GM21526 (cell line): Measurements from ENCODE around the gene MBOAT7.

Experiments
- ATAC-seq: cut with Tn5 transposase; IDR thresholded peaks from one replicate; pipeline ENCODE4 v1.9.1; 2021; ENCODE audit warnings: moderate library complexity; ENCODE audit not compliant: unreplicated experiment, low FRiP score

MBOAT7 gene

GRCh38 chr19:54147676-54148075, 41.7 kb downstream of the MBOAT7 start:
- ATAC-seq: no peak

- ATAC-seq: no peak
Measured at GRCh38 chr19:54145541-54146158, 43.7 kb downstream of the MBOAT7 start.

GRCh38 chr19:54142166-54142780, 47.1 kb downstream of the MBOAT7 start:
- no peak for ATAC-seq

- no peak for ATAC-seq
Measured at GRCh38 chr19:54141356-54141755, 48.0 kb downstream of the MBOAT7 start.

- ATAC-seq: no peak
Measured at GRCh38 chr19:54138489-54139256, 50.7 kb downstream of the MBOAT7 start.

- no peak for ATAC-seq
Measured at GRCh38 chr19:54137699-54138488, 51.5 kb downstream of the MBOAT7 start, which contains the start of gene CNOT3. TSS of gene CNOT3 (plus strand) at chr19:54137762. CDS start at chr19:54142979, 5,217 bp downstream.

GRCh38 chr19:54136864-54137698, 52.3 kb downstream of the MBOAT7 start:
- ATAC-seq: peak; percentile 70

- ATAC-seq: peak; percentile 1
Measured at GRCh38 chr19:54136086-54136863, 53.1 kb downstream of the MBOAT7 start.

- ATAC-seq: no peak
Measured at GRCh38 chr19:54133957-54134590, 55.3 kb downstream of the MBOAT7 start.

GRCh38 chr19:54133312-54133956, 55.9 kb downstream of the MBOAT7 start:
- ATAC-seq: no peak

GRCh38 chr19:54129617-54129996, 59.8 kb downstream of the MBOAT7 start:
- ATAC-seq: no peak

GRCh38 chr19:54128796-54129616, 60.4 kb downstream of the MBOAT7 start:
- no peak for ATAC-seq

GRCh38 chr19:54128441-54128725, 61.0 kb downstream of the MBOAT7 start:
- no peak for ATAC-seq

- ATAC-seq: no peak
Measured at GRCh38 chr19:54127688-54128440, 61.5 kb downstream of the MBOAT7 start.

- no peak for ATAC-seq
Measured at GRCh38 chr19:54125713-54126112, 63.7 kb downstream of the MBOAT7 start.

GRCh38 chr19:54124393-54124792, 65.0 kb downstream of the MBOAT7 start:
- no peak for ATAC-seq

GRCh38 chr19:54123682-54124081, 65.7 kb downstream of the MBOAT7 start:
- ATAC-seq: no peak
